Limb (tissue), 2 donors: ENCODE results near the gene SOX8.

Experiments used
- DNase-seq, 2 donors: peaks; one replicate each; pipeline ENCODE4 v3.0.0-alpha.2; 2016; ENCODE audit errors: extremely low spot score in 2 of 2

Gene SOX8

GRCh38 chr16:972316-973002 is 9.1 kb upstream of the SOX8 start:
- DNase-seq = peak in 1 of 2 donors; percentile 65

- no peak for DNase-seq
Measured at GRCh38 chr16:973366-973765, 8.2 kb upstream of the SOX8 start.

GRCh38 chr16:974001-974601 is 7.5 kb upstream of the SOX8 start:
- no peak for DNase-seq

- peak in 1 of 2 donors; percentile 72 for DNase-seq
Measured at GRCh38 chr16:974611-975261, 6.8 kb upstream of the SOX8 start.

- DNase-seq = no peak
Measured at GRCh38 chr16:975291-975690, 6.3 kb upstream of the SOX8 start.

GRCh38 chr16:976389-976931 is 5.1 kb upstream of the SOX8 start:
- DNase-seq = peak in 1 of 2 donors; percentile 64

DNA sequence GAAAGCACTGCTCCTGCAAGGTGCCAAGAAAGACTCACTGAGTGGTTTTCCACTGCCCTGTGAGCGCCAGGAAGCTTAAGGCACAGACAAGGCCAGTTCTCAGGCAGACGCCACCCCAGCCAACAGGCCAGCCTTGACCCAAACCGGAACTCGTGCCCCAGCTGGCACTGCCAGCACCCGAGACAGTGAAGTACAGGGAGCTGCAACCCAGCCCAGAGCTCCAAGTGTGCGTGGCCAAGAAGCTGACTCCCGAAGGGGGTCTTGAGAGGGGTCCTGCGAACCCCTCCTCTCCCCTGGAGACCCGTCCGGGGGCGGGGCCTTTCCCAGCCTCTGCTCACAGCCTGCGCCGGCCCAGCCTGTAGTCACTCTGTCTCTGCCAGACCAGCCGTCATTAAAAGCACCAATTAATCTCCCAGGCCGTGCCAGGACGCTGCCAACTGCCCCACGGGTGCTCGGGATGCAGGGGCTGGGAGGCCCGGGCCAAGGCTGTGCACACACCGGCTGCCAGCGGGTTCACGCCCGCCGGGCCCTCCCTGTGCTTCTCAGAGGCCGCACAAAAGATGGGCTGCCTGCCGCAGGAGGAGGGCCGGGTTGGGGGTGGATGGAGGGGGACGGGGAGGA is 4.4 kb upstream of the SOX8 start:
- DNase-seq = peak in 1 of 2 donors; percentile 64

- no peak for DNase-seq
Measured at GRCh38 chr16:977896-978295, 3.7 kb upstream of the SOX8 start.

DNA sequence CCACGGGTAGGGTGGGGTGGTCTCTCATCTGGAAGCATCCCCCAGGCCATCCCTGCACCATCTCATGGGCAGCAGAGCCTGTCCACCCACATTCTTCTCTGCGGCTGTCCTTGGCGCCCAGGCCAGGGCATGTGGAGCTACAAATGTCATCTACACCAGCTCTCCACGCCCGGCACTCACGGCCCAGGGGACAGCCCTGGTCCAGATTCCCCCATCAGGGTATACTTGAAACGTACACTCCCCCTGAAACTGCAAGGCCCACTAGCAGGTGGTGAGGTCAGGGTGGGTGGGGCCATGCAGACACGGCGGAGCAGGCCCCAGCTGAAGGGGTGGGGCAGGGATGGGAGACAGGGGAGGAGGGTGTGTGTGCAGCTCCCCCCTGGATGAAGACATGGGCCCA is 3.2 kb upstream of the SOX8 start:
- DNase-seq = no peak

- DNase-seq = no peak
Measured at GRCh38 chr16:979147-979546, 2.4 kb upstream of the SOX8 start.

GRCh38 chr16:979859-980594 is 1.5 kb upstream of the SOX8 start:
- DNase-seq = peak in 1 of 2 donors; percentile 34

DNA sequence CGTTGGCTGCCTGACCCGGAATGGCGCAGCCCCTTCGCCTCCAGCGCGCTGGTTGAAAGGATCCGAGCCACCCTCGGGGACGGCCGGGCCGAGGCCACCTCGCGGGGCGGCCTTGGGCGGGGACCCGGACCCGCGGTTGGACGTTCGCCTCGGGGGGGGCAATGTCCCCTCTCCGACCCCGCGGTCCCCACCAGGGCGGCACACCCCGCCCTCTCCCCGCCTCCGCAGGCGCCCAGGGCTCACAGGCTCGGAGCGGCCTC is 1.0 kb upstream of the SOX8 start:
- DNase-seq = no peak

GRCh38 chr16:982145-983043 is 824 bp downstream of the SOX8 start:
- DNase-seq = no peak

DNA sequence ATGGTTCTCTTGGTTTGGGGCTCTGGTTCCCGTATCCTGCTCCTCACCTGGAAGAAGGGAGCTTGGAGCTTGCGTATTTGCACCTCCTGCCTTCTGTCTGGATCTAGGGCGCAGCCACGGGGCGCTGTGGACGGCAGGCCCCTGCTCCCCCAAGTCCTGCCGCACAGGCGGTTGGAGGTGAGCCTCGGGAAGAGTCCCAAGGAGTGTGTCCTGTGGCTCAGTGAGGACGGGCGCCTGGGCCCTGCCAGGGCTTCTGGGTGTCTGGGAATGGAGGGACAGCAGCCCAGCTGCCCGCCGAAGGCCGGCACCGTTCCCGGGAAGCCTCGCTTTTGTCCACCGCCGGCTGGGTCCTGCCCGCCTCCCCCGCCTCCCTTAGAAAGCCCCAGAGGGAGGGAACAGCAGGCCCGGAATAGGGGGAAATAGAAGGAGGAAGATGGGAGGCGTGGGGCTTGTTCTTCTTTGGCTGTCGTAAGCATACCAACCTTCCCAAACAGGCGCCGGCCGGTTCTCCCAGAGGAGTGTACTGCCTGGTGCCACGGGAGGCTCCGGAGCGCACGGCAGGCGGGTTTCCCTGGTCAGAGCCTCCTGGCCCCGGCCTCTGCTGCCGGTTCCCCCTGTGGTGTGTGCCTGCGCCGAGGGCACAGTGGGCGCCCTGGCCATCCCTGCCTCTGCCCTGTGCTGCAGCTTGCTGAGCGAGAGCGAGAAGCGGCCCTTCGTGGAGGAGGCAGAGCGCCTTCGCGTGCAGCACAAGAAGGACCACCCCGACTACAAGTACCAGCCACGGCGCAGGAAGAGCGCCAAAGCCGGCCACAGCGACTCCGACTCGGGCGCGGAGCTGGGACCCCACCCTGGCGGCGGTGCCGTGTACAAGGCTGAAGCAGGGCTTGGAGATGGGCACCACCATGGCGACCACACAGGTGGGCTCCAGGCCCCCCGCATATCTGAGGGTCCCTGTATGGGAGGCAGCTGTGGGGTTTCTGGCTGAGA is 1.8 kb downstream of the SOX8 start:
- no peak for DNase-seq

GRCh38 chr16:984121-984694 is 2.6 kb downstream of the SOX8 start:
- peak in 1 of 2 donors; percentile 67 for DNase-seq

- DNase-seq = no peak
Measured at GRCh38 chr16:984736-985636, 3.4 kb downstream of the SOX8 start.

DNA sequence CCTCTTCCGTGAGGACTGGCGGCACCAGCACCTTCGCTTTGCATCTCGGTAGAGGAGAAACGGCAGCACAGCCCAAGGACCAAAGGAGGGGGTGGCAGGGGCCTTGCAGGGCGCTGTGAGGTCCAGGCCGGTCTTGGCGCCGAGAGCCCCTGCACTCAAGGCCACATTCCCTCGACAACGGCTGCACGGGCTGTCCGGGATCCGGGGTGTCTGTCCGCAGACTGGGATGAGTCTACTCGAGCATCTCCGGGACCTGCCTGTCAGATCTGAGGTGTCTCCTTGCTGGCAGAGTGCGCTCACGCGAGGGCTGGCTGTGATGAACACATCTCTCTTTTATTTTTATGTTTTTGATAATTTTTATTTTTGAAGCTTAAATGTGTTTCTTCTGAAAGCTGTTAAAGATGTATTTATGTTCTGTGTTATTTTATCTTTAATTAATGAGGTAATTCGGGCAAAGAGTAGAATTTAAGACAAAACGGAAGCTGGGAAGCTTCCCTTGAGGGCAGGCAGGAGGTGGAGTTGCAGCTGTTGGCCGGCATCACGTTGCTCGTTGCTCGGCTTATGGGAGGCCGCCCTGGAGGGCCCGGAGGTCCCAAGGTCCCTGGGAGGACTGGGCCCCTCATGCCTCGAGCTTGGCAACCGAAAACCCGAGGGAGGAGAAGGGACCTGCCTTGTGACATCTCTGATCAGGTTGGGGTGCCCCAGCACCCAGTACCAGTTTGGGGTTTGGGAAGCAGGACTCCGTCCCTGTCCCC is 4.3 kb downstream of the SOX8 start:
- DNase-seq = no peak
